ENCODE data around the gene SYTL3.

The SYTL3 gene

GRCh38 chr6:158711264-158711663 lies 61.4 kb downstream of the SYTL3 start:
- TF ChIP-seq, protein P1, sequence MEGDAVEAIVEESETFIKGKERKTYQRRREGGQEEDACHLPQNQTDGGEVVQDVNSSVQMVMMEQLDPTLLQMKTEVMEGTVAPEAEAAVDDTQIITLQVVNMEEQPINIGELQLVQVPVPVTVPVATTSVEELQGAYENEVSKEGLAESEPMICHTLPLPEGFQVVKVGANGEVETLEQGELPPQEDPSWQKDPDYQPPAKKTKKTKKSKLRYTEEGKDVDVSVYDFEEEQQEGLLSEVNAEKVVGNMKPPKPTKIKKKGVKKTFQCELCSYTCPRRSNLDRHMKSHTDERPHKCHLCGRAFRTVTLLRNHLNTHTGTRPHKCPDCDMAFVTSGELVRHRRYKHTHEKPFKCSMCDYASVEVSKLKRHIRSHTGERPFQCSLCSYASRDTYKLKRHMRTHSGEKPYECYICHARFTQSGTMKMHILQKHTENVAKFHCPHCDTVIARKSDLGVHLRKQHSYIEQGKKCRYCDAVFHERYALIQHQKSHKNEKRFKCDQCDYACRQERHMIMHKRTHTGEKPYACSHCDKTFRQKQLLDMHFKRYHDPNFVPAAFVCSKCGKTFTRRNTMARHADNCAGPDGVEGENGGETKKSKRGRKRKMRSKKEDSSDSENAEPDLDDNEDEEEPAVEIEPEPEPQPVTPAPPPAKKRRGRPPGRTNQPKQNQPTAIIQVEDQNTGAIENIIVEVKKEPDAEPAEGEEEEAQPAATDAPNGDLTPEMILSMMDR (conservative IDR thresholded peaks at IDR 0.05; ENCODE audit: low read depth, low read length) = no peak
- no peak for DNase-seq (ENCODE audit: low read depth)
- no peak overlapping the region for H3K4me3 ChIP-seq (ENCODE audit: low read length)

GRCh38 chr6:158713469-158713868 lies 63.6 kb downstream of the SYTL3 start:
- TF ChIP-seq, protein P1 (conservative IDR thresholded peaks at IDR 0.05; ENCODE audit: low read depth, low read length) = no peak
- no peak for DNase-seq (ENCODE audit: low read depth)
- H3K4me3 ChIP-seq (ENCODE audit: low read length) = no peak overlapping the region

- TF ChIP-seq, protein P1 (conservative IDR thresholded peaks at IDR 0.05; ENCODE audit: low read depth, low read length) = no peak
- DNase-seq (ENCODE audit: low read depth) = no peak
- no peak overlapping the region for H3K4me3 ChIP-seq (ENCODE audit: low read length)
These were observed 64.9 kb downstream of the SYTL3 start for GRCh38 chr6:158714706-158715105.

DNA sequence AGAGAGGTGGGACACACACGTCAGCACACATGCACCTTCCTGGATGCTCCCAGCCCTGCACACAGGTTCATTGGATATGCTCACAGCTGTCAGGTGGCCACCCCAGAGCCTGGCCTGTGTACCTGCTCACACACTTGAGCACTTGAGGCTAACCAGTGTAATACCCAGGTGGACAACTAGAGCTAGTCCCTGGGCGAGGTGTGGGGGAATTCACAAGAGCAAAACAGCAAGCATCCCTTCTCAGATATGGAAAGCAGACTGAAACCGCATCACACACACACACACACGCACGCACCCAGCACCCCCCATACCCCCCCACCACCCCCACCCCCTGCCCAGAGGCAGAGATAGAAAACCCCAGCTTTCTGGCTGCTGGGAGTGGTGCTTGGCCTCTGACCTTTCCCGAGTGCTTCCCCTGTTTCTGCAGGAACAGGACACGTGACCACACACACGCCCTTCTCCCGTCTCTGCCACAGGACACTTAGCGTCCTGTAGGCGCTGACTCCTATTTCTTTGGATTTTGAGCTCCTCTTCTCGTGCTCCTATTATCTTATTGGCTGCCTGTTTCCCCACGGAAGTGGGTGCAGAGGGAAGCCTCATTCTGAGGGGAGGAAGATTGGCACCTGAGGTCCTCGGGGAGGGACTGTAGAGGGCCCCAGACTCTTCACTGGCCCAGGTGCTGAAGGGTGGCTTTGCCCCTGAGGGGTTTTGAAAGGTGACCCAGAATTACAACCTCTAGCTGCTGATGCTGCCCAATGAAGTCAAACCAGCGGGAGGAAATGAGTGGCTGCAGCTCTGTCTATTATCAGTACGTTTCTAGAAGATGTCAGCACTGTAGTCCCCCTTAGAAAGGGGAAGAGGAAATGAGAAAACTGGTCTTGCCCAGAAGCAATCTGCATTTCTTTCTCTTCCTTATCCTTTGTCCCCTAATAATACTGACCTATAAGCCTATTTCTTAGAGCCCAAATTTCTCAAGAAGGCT lies 65.8 kb downstream of the SYTL3 start:
- DNase-seq (ENCODE audit: low read depth) = no peak
- H3K4me3 ChIP-seq (ENCODE audit: low read length) = no peak overlapping the region
- TF ChIP-seq, protein P1 (conservative IDR thresholded peaks at IDR 0.05; ENCODE audit: low read depth, low read length) = no peak

DNA sequence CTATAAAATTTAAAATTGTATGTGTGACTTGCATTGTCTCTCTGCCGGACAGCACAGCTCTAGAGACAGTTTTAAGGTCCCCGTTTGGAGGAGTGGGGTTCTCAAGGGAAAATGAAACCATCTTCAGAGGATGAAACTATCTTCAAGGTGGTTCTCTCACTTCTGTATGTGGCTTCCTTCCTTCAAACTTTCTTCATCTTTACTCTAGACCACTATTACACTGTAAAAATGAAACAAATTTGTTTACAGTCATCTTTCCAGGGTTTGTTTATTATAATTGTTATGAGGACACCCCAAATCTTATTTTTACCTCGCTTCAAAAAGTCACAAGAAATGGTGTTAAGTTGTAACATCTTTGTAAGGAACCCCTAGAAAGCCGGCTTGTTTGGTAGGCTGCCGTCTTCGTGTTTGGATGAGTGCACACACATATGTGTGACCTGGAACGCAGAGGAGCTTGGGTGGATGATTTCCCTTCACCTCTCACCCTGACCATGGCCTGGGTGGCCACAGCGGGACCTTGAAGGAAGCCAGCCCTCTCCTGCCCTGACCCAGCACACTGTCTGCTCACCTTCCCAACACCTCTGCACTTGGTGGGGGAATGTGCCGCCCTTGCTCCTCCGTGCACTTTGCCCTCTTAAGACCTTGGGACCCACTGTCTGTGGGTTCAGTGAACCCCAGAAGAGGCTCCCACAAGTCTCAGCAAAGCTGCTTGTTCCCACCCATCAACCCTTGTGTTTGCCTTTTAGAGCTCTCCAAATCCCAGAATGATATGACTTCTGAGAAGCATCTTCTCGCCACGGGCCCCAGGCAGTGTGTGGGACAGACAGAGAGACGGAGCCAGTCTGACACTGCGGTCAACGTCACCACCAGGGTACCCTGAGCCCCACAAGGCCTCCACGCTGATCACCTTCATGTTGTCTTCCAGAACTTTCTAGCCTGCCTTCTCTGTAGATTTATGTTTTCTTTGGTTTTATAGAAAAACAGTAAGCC lies 67.8 kb downstream of the SYTL3 start:
- H3K4me3 ChIP-seq (ENCODE audit: low read length) = no peak overlapping the region
- TF ChIP-seq, protein P1 (conservative IDR thresholded peaks at IDR 0.05; ENCODE audit: low read depth, low read length) = no peak
- no peak for DNase-seq (ENCODE audit: low read depth)

GRCh38 chr6:158718461-158719046 lies 68.7 kb downstream of the SYTL3 start:
- TF ChIP-seq, protein P1 (conservative IDR thresholded peaks at IDR 0.05; ENCODE audit: low read depth, low read length) = peak; percentile 96
- DNase-seq (ENCODE audit: low read depth) = no peak
- no peak overlapping the region for H3K4me3 ChIP-seq (ENCODE audit: low read length)
